Fibroblast of peridontal ligament (primary cell): ENCODE results near the gene TSSK6.
A peak's percentile ranks its signal among the peaks of the same experiment; 100 is the strongest.

Experiments used
- DNase-seq: peaks from one replicate; pipeline ENCODE4 v3.0.0-alpha.2; 2010; ENCODE audit errors: extremely low read depth

TSSK6 gene

GRCh38 chr19:19544954-19545591 lies 29.7 kb upstream of the TSSK6 start:
- no peak for DNase-seq

DNA sequence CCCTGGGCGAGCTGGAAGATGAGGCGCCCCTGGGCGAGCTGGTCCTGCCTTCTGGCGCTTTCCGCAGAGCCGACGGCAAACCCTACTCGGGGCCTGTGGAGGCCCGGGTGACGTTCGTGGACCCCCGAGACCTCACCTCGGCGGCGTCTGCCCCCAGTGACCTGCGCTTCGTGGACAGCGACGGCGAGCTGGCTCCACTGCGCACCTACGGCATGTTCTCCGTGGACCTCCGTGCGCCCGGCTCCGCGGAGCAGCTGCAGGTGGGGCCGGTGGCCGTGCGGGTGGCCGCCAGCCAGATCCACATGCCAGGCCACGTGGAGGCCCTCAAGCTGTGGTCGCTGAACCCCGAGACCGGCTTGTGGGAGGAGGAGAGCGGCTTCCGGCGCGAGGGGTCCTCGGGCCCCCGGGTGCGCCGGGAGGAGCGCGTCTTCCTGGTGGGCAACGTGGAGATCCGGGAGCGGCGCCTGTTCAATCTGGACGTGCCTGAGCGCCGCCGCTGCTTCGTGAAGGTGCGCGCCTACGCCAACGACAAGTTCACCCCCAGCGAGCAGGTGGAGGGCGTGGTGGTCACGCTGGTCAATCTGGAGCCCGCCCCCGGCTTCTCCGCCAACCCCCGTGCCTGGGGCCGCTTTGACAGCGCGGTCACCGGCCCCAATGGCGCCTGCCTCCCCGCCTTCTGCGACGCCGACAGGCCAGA lies 29.1 kb upstream of the TSSK6 start:
- no peak for DNase-seq

GRCh38 chr19:19543640-19544039 lies 28.3 kb upstream of the TSSK6 start:
- no peak for DNase-seq

DNA sequence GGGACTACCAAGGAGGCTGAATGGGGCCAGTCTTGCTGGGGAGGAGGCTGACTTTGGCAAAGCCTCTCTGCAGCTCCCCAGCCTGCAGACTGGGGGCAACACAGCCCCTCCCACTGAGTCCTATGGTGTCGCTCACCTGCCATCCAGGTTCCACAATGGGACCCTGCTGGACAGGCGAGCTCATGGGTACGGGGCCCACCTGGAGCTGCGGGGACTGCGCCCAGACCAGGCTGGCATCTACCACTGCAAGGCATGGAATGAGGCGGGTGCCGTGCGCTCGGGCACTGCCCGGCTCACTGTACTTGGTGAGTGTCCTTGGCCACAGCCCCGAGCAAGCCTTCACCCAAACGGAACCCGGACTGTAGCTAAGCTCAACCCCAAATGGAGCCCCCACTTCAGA lies 27.8 kb upstream of the TSSK6 start:
- DNase-seq, result no peak

GRCh38 chr19:19542507-19542906 lies 27.2 kb upstream of the TSSK6 start:
- DNase-seq, result no peak

DNA sequence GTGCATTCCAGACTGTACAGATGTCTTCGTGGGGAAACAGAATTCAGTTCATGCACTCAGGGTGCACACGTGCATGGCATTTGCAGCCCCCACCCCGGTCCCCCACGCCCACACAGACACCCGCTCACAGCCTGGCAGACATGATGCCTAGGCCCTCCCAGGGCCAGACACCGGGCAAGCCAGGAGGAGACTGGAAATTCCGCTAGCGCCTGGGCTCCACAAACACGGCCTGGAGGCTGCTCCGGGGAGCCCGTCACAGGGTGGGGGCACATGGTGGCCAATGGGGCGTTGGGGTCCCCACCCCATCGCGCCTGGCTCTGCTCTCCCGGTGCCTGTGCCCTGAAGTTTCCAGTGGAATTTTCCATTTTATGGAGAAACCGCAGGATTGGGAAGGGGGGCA lies 26.3 kb upstream of the TSSK6 start:
- no peak for DNase-seq

- DNase-seq, result no peak
These were observed 25.6 kb upstream of the TSSK6 start for GRCh38 chr19:19540715-19541515.

DNA sequence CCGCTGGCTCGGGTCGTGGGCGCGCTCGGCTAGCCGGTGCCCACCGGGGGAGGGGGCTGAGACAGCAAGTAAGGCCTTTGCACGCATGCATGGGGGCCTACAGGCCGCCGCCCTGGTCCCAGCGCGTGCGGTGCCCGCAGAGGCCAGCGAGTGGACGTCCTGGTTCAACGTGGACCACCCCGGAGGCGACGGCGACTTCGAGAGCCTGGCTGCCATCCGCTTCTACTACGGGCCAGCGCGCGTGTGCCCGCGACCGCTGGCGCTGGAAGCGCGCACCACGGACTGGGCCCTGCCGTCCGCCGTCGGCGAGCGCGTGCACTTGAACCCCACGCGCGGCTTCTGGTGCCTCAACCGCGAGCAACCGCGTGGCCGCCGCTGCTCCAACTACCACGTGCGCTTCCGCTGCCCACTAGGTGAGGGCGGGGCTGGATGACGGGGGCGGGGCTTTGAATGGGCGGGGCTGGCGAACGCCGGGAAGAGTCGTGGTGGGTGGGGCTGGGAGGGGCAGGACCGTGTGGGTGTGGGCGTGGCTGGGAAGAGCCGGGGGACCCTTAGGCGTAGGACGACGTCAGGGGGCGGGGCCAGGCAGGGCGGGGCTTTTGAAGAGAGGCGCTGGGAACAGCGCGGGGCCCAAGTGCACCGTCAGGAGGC lies 24.8 kb upstream of the TSSK6 start:
- no peak for DNase-seq

- no peak for DNase-seq
These were observed 24.3 kb upstream of the TSSK6 start for GRCh38 chr19:19539698-19540063.

- DNase-seq, result no peak
These were observed 23.4 kb upstream of the TSSK6 start for GRCh38 chr19:19538785-19539166.

DNA sequence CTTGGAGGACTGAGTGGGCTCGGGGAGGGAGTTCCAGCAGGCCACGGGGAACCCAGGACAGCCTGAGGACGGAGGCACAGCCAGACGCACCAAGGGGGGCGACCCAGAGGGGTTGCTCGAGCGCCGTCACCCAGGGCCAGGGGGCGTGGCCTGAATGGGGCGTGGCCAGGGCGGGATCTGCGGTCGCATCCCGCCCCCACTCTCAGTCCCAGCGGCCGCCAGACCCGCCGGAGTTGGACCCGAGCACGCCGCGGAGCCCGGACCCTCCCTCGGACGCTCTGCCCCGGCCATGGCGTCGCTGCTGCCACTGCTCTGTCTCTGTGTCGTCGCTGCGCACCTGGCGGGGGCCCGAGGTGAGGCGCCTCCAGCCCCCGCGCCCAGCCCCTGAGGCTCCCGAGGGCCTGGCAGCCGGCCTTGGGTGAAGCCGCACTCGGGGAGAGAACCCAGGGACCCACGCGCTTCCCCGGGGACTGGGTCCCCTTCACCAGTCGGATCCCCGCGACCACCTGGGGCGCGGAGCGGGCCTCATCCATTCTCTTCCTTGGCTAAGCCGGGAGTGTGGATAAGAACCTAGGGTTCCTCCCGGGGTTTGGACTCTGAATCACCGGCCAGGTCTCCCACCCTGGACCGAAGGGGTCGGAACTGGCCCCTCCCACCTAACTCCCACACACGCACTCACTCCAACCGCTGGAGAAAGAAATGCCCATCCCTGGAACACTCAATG lies 22.9 kb upstream of the TSSK6 start, which contains the start of gene CILP2:
TSS of gene CILP2 (plus strand) at position 205 of the 724 bp plus-strand sequence. CDS start at position 290, 85 bp downstream.
- no peak for DNase-seq

DNA sequence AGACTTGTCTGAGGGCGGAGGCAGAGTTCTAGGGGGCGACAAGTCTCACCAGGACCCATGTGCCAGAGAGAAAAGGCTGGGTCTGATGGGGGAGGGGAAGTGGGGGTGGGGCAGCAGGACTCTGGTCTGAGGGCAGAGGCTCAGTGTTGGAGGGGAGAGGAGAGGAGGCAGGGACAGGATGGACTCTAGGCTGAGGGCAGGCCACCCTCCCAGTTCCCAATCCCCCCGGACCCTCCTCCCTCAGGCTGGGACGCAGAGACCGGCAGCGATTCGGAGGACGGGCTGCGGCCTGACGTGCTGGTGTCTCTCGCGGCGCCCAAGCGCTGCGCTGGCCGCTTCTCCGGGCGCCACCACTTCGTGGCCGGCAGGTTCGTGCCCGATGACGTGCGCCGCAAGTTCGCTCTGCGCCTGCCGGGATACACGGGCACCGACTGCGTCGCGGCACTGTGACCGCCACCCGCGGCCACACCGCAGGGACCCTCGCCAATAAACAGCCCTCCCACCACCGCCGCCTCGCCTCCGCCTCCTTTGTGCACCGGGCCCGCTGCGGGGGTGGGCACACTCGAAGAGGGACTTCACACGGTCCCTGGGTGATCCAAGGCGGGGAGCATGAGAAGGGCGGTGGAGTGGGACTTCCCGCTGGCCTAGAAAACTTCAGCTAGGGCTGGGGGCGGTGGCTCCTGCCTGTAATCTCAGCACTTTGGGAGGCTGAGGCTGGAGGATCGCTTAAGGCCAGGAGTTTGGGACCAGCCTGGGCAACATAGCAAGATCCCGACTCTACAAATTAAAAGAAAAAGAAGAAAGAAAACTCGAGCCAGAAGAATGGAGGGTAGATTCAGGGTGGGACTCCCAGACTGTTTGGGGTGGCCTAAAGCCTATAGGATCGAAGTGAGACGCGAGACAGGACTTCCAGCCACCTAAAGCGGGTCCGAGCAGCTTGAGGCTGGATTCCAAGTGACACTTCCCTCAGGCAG lies 22.0 kb upstream of the TSSK6 start:
- DNase-seq, result no peak

- DNase-seq, result no peak
These were observed 20.2 kb upstream of the TSSK6 start for GRCh38 chr19:19535311-19536191.

DNA sequence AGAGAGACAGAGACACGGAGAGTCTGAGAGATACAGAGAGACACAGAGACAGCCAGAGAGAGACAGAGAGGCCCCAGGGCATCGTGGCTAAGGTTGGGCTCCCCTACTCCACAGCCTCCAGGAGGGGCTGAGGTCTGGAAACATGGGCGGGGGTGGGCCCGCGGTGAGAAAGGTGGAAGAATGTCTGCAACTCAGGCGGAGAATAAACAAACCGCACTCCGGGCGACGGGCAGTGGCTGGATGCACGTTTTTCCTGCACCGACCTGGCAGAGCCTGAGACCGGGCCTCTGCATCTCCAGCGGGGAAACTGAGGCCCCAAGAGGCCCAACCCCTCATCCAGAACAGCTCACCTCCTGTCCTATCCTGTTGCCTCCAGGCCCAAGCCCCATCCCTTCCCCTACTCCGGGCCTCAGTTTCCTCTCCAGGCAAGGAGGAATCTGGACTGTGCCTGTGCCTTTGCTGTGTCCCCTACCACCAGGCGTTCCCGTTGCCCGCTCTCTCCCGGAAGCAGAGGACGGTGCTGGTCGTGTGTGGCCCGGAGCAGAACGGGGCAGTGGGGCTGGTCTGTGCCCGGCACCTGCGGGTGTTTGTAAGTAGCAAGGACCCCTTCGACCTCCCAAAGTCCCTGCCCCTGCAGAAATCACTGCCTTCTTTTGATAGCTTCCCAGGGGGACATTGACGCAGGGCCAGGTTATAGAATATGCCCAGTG lies 19.4 kb upstream of the TSSK6 start:
- DNase-seq, result no peak

GRCh38 chr19:19533841-19534240 lies 18.5 kb upstream of the TSSK6 start:
- DNase-seq, result no peak

DNA sequence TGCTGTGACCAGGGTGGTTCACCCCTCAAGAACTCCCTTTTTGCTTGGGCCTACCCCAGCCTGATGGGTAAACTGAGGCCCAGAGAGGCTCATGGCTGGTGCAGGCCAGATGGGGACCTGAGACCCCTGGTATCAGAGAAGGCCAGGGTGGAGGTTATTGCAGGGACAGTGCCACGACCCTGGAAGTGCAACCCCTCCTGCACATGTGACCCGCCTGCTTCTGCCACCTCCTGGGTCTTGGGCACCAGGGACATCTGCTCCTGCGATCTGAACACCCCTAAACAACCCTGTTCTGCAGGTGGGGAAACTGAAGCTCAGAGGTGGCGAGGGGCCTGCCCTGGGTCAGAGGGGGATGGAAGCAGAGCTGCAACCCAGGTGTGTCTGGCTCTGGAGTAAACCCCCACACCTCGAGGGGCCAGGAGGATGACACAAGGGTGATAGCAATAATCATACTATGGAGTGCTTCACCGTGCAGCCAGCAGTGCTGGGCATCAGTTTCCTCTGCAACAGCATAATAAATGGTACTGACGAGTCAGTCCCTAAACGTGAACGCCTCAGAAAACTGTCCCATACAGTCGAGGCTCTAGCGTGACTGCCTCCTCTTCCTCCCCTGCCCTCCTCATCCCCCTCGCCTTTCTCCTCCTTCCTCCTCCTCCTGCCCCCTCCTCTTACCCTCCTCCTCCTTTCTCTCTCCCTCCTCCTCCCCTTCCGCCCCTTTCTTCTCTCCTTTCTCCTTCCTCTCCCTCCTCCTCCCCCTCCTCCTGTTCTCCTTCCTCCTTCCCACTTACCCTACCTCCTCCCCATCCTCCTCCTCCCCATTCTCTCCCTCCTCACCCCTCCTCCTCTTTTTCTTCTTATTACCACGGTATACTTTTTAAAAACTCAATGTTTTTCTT lies 17.7 kb upstream of the TSSK6 start:
- no peak for DNase-seq

GRCh38 chr19:19531951-19532805 lies 16.8 kb upstream of the TSSK6 start:
- peak; percentile 57 for DNase-seq
